Activated CD4-positive, alpha-beta T cell treated with anti-CD3 and anti-CD28 coated beads, Interleukin-2, amount 50 U/mL, for 16 hours (primary cell): ENCODE results near the gene NFATC1.

ENCODE experiments used
- DNase-seq: peaks from one replicate; pipeline ENCODE4 v3.0.0-alpha.2; 2020

NFATC1 gene

DNA sequence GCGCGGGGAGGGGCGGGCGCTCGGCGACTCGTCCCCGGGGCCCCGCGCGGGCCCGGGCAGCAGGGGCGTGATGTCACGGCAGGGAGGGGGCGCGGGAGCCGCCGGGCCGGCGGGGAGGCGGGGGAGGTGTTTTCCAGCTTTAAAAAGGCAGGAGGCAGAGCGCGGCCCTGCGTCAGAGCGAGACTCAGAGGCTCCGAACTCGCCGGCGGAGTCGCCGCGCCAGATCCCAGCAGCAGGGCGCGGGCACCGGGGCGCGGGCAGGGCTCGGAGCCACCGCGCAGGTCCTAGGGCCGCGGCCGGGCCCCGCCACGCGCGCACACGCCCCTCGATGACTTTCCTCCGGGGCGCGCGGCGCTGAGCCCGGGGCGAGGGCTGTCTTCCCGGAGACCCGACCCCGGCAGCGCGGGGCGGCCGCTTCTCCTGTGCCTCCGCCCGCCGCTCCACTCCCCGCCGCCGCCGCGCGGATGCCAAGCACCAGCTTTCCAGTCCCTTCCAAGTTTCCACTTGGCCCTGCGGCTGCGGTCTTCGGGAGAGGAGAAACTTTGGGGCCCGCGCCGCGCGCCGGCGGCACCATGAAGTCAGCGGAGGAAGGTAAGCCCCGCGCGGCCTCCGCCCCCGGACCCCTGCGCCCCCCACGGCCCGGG, at the start of gene NFATC1:
NFATC1 (plus strand) TSS at position 170 of the 644 bp plus-strand sequence; CDS start at position 465, 295 bp downstream.
- DNase-seq = peak; percentile 73

DNA sequence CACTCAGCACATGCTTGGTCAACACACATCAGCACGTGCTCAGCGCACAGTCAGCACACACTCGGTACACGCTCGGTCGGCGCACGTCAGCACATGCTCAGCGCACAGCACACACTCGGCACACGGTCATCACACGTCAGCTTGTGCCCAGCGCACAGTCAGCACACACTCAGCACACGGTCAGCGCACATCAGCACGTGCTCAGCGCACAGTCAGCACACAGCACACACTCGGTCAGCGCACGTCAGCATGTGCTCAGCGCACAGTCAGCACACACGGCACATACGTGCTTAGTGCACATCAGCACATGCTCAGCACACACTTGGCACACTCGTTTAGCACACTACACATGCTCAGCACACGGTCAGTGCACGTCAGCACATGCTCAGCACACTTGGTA, 49.7 kb upstream of the NFATC1 start:
- no peak for DNase-seq

DNA sequence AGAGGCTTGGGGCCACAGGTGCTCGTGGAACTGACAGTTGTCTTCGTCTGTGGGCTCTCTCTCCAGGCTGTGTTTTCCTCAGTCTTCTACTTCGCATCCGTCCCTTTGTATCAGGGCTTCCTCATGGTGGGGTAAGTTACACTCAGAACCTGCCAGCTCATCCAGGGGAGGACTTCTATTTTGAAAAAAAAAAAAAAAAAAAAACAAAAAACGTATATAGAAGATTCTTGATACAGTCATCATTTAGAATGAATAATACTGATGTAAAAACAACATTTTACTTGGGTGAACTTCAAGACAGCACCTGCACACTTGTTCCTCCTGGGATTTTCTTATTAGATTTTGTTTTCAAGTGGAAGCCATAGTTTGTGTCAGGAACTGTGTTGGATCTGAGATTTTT, 47.7 kb upstream of the NFATC1 start:
- DNase-seq = no peak

GRCh38 chr18:79352432-79352831, 43.3 kb upstream of the NFATC1 start:
- DNase-seq = no peak

- no peak for DNase-seq
Observed at GRCh38 chr18:79353267-79353666, 42.5 kb upstream of the NFATC1 start.

DNA sequence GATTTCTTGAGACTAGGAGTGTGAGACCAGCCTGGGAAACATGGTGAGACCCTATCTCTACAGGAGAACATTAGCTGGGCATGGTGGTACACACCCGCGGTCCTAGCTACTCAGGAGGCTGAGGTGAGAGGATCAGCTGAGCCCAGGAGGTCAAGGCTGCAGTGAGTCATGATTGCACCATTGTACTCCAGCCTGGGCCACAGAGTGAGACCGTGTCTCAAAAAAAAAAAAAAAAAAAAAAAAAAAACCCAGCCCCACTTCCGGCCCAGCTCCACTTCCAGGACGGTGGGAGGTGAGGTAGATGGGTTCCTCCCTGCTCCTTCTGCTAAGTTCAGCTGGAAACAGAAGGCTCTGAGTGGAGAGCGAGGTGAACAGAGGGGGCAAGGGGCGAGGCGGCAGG, 41.4 kb upstream of the NFATC1 start:
- no peak for DNase-seq

DNA sequence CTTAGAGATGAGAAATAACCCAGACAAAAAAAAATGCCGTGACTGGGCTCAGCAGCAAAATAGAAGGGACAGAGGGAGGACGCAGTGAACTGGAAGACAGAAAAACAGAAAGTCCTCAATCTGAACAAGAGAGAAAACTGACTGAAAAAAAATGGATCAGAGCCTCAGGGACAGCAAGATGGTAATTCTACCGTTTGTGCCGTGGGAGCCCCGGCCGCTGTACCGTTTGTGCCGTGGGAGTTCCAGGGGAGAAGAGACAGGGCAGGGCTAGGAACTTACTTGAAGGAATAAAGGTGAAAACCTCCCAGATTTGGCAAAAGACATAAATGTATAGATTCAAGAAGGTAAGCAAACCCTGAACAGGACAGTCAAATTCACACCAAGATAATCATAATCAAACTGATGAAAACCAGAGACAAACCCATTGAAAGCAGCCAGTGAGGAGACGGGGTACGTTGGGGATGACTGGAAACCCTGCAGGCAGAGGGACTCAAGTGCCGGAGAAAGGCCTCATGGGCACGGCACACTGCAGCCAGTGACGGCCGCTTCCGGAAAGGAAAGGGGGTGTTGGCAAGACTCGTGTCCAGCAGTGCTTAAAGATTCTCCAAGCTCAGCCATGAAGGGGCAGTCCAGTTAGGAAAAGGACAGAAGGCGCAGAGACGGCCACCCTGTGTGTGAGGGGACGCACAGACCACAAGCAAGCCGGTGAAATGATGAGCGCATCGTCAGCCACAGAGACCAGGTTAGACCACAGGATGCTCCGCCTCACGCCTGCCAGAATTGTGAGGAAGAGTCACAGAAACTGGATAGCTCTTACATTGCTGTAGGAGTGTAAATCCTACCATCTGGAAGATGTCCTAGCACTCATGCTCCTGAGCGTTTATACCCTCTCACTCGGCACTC, 40.0 kb upstream of the NFATC1 start:
- no peak for DNase-seq

DNA sequence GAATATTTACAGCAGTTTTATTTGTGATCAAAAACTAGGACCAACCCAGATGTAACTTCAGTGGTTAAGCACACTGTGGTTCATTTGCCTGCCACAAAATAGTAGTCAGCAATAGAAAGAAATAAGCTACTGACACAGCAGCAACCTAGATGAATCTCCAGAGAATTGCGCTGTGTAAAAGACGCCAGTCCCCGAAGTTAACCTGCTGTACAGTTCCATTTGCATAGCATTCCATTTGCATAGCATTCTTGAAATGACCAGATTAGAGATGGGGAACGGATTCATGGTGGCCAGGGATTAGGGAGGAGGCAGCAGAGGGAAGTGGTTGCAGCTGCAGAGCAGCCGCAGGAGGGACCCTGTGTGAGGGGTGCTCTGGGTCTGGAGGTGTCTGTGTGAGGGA, 39.3 kb upstream of the NFATC1 start:
- DNase-seq = no peak

GRCh38 chr18:79360933-79361332, 34.8 kb upstream of the NFATC1 start:
- DNase-seq = no peak

- DNase-seq = no peak
Observed at GRCh38 chr18:79361766-79362522, 33.8 kb upstream of the NFATC1 start.

- DNase-seq = no peak
Observed at GRCh38 chr18:79365701-79366100, 30.0 kb upstream of the NFATC1 start.

- DNase-seq = no peak
Observed at GRCh38 chr18:79366177-79367094, 29.3 kb upstream of the NFATC1 start.

DNA sequence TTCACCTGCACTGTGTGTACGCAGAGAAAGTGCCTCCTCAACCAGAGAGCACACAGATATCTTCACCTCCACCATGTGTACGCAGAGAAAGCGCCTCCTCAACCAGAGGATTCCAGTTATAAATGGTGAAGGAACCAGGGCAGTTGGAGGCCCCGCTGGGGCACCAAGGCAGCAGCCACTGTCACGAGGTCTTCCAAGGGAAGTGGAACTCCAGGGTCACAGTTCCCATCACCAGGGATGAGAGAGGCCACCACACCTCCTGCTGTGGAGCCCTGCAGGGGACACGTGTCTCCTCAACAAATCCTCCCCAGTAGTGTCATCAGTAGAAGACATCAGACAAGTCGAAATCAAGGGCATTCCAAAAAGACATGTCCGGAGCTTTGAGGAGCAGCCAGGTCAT, 28.2 kb upstream of the NFATC1 start:
- DNase-seq = no peak

GRCh38 chr18:79367989-79368388, 27.7 kb upstream of the NFATC1 start:
- DNase-seq = no peak

- DNase-seq = no peak
Observed at GRCh38 chr18:79368681-79369080, 27.0 kb upstream of the NFATC1 start.

DNA sequence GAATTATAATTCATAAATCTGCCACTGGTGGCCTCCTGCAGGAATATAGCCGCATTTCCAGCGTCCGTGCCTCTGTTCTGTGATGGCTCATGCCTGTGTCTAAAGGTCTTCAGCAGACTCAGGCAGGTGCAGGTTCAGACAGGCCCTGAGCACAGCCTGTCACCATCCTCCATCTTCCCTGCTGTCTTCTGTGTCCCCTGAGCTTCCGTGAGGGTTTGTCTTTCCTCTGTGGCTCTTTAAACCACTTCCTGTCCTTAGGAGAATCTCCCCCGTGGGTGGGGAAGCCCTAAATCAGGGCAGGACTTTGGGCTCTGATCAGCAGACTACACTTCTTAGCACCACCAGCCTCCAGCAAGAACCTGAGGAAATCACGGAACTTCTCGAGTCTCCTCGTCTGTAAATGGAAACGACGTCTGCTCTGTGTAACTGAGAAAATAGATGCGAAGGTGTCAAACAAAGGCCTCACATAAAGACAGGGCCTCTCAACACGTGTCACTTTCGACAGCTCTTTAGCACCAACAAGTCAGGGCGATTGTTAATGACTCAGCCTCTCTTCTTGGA, 24.1 kb upstream of the NFATC1 start:
- DNase-seq = no peak

- no peak for DNase-seq
Observed at GRCh38 chr18:79372461-79372860, 23.3 kb upstream of the NFATC1 start.

GRCh38 chr18:79372991-79373390, 22.7 kb upstream of the NFATC1 start:
- no peak for DNase-seq

- no peak for DNase-seq
Observed at GRCh38 chr18:79373736-79374135, 22.0 kb upstream of the NFATC1 start.

DNA sequence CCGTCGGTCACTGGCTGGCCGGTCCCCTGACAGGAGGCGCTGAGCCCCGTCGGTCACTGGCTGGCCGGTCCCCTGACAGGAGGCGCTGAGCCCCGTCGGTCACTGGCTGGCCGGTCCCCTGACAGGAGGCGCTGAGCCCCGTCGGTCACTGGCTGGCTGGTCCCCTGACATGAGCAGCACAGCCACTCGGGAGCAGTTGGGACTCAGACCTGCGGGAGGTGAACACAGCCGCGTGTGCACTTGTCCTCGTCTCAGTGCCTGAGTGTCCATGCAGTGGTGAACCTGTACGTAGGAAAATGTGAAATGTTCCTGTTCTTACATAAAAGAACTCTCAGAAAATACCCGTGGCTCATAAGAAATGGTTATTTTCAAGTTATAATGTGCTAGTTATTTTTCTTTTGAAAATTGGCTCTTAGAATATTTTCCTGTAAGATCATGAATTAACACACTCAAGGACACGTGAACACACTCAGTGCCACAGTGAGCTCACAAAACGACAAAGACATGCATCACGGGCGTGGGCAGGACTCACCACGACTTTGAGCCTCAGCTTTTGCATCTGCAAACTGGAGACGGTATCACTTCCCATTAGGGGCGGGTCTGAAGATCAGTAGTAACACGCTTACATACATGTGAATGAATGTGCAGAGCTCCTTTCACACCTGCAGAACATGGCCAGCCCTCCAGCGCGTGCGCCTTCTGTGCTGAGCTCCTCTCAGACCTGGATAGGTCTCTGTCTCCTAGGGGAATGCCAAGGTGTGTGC, 21.1 kb upstream of the NFATC1 start:
- no peak for DNase-seq

GRCh38 chr18:79375441-79376154, 20.1 kb upstream of the NFATC1 start:
- no peak for DNase-seq
